ENCODE data around the gene RAB22A. TPM values are rescaled to one million over a fixed set of nuclear protein-coding genes. Genes with fewer than 3 reads are reported as not detected.

RAB22A gene
- total RNA-seq, 1 donor from 2014 or later: 21.3 TPM

- DNase-seq (ENCODE audit: extremely low spot score, unreplicated experiment): no peak
- peaks cover 13% of the 10 kb centered on the region for H3K4me1 Mint-ChIP-seq (ENCODE audit: unreplicated experiment)
- no peak overlapping the region for H3K4me3 Mint-ChIP-seq (ENCODE audit: unreplicated experiment)
- TF ChIP-seq CTCF (IDR thresholded peaks at IDR 0.05): no peak
- no peaks in the 10 kb centered on the region for H3K27me3 Mint-ChIP-seq (ENCODE audit: unreplicated experiment)
- no peak overlapping the region for H3K27ac Mint-ChIP-seq (ENCODE audit: unreplicated experiment)
- H3K9me3 Mint-ChIP-seq (ENCODE audit: unreplicated experiment): no peaks in the 10 kb centered on the region
- H3K36me3 Mint-ChIP-seq (ENCODE audit: unreplicated experiment): no peaks in the 10 kb centered on the region
Measured at GRCh38 chr20:58305061-58305460, 4.5 kb upstream of the RAB22A start.

GRCh38 chr20:58306421-58307261 is 2.9 kb upstream of the RAB22A start:
- Mint-ChIP-seq H3K4me1 (ENCODE audit: unreplicated experiment) (peaks cover 26% of the 10 kb centered on the region), H3K4me3 (ENCODE audit: unreplicated experiment) (no peak overlapping the region), H3K27me3 (ENCODE audit: unreplicated experiment) (no peaks in the 10 kb centered on the region), H3K27ac (ENCODE audit: unreplicated experiment) (peak overlapping the region; percentile 63), H3K9me3 (ENCODE audit: unreplicated experiment) (no peaks in the 10 kb centered on the region), H3K36me3 (ENCODE audit: unreplicated experiment) (peaks cover 2% of the 10 kb centered on the region)
- no peak for DNase-seq (ENCODE audit: extremely low spot score, unreplicated experiment)
- no peak for TF ChIP-seq CTCF (IDR thresholded peaks at IDR 0.05)

- no peak for DNase-seq (ENCODE audit: extremely low spot score, unreplicated experiment)
- H3K27me3 Mint-ChIP-seq (ENCODE audit: unreplicated experiment): no peaks in the 10 kb centered on the region
- TF ChIP-seq CTCF (IDR thresholded peaks at IDR 0.05): no peak
- no peaks in the 10 kb centered on the region for H3K9me3 Mint-ChIP-seq (ENCODE audit: unreplicated experiment)
- peak overlapping the region; percentile 63 for H3K27ac Mint-ChIP-seq (ENCODE audit: unreplicated experiment)
- H3K4me1 Mint-ChIP-seq (ENCODE audit: unreplicated experiment): peaks cover 26% of the 10 kb centered on the region
- H3K36me3 Mint-ChIP-seq (ENCODE audit: unreplicated experiment): peaks cover 2% of the 10 kb centered on the region
- H3K4me3 Mint-ChIP-seq (ENCODE audit: unreplicated experiment): no peak overlapping the region
Measured at GRCh38 chr20:58307270-58307669, 2.2 kb upstream of the RAB22A start.

- Mint-ChIP-seq H3K27me3 (ENCODE audit: unreplicated experiment) (no peaks in the 10 kb centered on the region), H3K27ac (ENCODE audit: unreplicated experiment) (peak overlapping the region; percentile 63), H3K9me3 (ENCODE audit: unreplicated experiment) (no peaks in the 10 kb centered on the region), H3K4me3 (ENCODE audit: unreplicated experiment) (peak overlapping the region; percentile 70), H3K4me1 (ENCODE audit: unreplicated experiment) (peaks cover 28% of the 10 kb centered on the region), H3K36me3 (ENCODE audit: unreplicated experiment) (peaks cover 5% of the 10 kb centered on the region)
- no peak for DNase-seq (ENCODE audit: extremely low spot score, unreplicated experiment)
- no peak for TF ChIP-seq CTCF (IDR thresholded peaks at IDR 0.05)
Measured at GRCh38 chr20:58308290-58308679, 1.2 kb upstream of the RAB22A start.

- Mint-ChIP-seq H3K9me3 (ENCODE audit: unreplicated experiment) (no peaks in the 10 kb centered on the region), H3K27ac (ENCODE audit: unreplicated experiment) (peak overlapping the region; percentile 69), H3K4me3 (ENCODE audit: unreplicated experiment) (peak overlapping the region; percentile 70), H3K36me3 (ENCODE audit: unreplicated experiment) (peaks cover 10% of the 10 kb centered on the region), H3K27me3 (ENCODE audit: unreplicated experiment) (no peaks in the 10 kb centered on the region), H3K4me1 (ENCODE audit: unreplicated experiment) (peaks cover 29% of the 10 kb centered on the region)
- no peak for TF ChIP-seq CTCF (IDR thresholded peaks at IDR 0.05)
- DNase-seq (ENCODE audit: extremely low spot score, unreplicated experiment): peak; percentile 88
Measured at GRCh38 chr20:58308680-58309527, 611 bp upstream of the RAB22A start.
